Liver (tissue), 3 donors: Measurements from ENCODE around the gene RFX8.

Experiments used
- ATF3 ChIP-seq: IDR thresholded peaks from 2 replicates; pipeline ENCODE4 v1.6.1; 2016; ENCODE audit warnings: antibody characterized with exemption
- CTCF ChIP-seq: fragments of 150-350 bp; IDR thresholded peaks from 2 replicates; pipeline ENCODE4 v1.5.1; 2017; ENCODE audit warnings: improper control_type of control experiment, low read depth, low read length; ENCODE audit not compliant: missing input control
- FOXA1 ChIP-seq: IDR thresholded peaks from 2 replicates; pipeline ENCODE4 v1.6.1; 2016; ENCODE audit warnings: antibody characterized with exemption
- JUND ChIP-seq, 2 donors: IDR thresholded peaks; 2 replicates each; pipeline ENCODE4 v1.6.1; 2016; ENCODE audit warnings: antibody characterized with exemption in 2 of 2
- NR2F2 ChIP-seq: IDR thresholded peaks from 2 replicates; pipeline ENCODE4 v1.6.1; 2016; ENCODE audit warnings: antibody characterized with exemption
- RAD21 ChIP-seq, 2 donors: IDR thresholded peaks; 2 replicates each; pipeline ENCODE4 v1.6.1; 2016; ENCODE audit warnings: antibody characterized with exemption in 2 of 2, mild to moderate bottlenecking in 2 of 2
- YY1 ChIP-seq: IDR thresholded peaks from 2 replicates; pipeline ENCODE4 v1.6.1; 2016; ENCODE audit warnings: antibody characterized with exemption, mild to moderate bottlenecking
- donor health status: healthy.
- donor health status: healthy.

GRCh38 chr2:101415884-101416283 is 59.0 kb downstream of the RFX8 start:
- TF ChIP-seq NR2F2 = no peak
- TF ChIP-seq CTCF = no peak
- no peak for TF ChIP-seq RAD21 (IDR thresholded peaks at IDR 0.05)
- TF ChIP-seq JUND (IDR thresholded peaks at IDR 0.05) = no peak
- TF ChIP-seq FOXA1 = no peak
- no peak for TF ChIP-seq ATF3
- no peak for TF ChIP-seq YY1
